Activated T-helper 1 cell treated with Interleukin-2 at 50 U/mL for 16 hours (primary cell): ENCODE data around the gene PLA2G4D.

ENCODE experiments used
- DNase-seq: peaks from one replicate; pipeline ENCODE4 v3.0.0-alpha.2; 2020; ENCODE audit warnings: low read depth

Gene PLA2G4D

GRCh38 chr15:42094512-42094963, at the start of gene PLA2G4D:
TSS of gene PLA2G4D (minus strand) at chr15:42094562. CDS start at chr15:42094459, 103 bp downstream.
- DNase-seq, result no peak

DNA sequence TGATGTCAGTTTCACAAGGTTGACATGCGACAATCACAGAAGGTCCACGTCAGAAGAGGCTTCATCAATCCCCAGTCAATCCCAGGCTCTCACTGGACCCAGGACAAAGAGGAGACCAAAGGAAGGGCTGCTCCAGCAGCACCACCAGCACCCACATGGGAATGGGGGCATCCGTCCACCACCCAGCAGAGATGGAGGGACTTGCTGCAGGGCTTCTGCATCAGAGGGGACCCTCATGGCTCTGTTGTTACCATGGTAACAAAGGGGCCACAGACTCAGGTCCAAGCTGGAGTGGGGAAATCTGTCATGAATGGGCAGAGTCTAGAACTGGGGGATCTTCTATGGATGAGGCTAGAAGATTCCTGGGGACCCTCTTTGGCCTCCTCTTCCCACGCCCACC, 49.0 kb upstream of the PLA2G4D start:
- no peak for DNase-seq

DNA sequence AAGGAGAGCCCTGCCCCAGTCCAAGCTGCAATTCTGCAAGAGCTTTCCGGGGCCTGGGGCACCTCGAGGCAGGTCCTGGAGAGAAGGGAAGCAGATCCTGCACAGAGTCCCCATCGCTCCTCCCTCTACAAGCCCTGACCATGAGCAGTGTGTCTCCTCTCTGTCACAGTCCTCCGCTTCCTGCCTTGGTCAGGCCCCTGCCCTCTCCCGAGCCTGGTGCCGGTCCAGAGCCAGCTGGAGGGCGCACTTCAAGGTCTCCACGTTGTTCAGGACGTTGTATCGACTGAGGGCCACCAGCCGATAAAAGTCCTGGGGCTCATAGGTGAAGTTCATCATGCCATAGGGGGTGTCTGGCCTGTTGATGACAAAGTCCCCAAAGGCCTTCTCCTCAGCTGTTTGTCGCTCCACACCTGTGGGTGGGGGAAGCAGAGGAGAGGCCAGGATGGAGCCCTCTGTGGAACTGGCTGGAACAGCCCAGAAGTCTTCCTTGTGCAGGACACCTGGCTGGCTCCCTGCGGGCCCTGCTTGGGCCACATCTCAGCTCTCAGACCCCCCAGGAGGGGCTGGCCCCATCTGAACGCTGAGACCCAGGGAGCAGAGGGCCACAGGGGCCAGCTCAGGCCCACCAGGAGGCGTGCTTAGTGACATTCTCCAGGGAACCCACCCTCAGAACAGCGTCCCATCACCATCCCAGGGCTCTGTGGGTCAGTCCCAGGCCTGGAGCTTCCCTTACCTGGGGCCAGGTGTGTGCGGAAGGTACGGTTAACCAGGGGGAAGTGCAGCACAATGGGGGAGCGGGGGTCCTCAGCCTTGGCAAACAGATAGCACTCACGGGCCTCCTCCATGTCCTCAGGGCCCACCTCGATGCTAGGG, 47.7 kb upstream of the PLA2G4D start:
- DNase-seq, result no peak

DNA sequence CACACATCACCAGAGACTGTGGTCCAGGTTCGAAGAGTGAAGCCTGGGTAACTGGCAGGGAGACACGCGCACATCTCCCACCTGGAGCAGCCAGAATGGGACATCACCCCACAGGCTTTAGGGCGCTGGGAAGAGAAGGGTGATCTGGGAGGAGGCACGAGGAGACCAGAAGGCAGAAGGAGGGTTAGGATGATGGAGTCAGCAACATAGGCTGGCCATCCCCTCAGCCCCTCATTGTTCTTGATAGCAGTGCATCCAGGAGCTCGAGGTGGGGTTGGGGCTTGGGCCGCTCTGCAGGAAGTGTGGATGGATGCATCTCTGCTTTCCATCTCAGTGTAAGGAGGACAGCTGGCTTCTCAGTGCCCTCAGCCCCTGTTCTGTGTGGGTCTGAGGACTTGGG, 46.9 kb upstream of the PLA2G4D start:
- DNase-seq, result no peak

DNA sequence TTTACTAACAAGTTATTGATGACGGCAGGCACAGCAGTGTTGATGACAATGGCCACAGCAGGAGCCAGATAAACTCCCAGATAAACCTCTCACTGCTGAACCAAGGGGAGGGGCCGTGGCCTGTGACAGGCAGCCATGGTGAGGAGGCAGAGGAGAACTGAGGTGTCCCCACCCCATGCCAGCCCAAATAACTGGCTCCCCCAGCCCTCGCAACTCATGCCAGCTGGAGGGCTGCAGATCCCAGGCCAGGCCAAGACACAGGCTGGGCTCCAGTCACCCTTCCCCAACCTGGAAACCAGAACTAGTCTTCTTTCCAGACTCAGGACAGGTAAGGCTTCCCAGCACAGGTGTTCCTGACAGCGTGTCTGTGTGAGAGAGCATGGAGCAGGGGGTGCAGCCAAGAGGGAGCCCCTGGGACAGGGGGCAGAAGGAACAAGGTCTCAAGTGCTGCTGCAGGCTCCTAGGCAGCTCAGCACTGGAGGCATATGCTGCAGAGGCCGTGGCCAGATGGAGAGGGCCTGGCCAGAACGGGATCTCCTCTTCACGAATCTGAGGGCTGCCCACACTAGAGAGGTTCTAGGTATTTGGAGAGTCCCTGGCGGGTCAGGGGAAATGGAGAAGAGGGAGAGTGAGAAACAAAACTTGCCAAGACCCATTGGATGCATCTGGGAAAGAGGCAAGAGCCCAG, 46.2 kb upstream of the PLA2G4D start:
- DNase-seq, result no peak

- DNase-seq, result no peak
These were observed 45.2 kb upstream of the PLA2G4D start for GRCh38 chr15:42139596-42139995.

- no peak for DNase-seq
These were observed 44.6 kb upstream of the PLA2G4D start for GRCh38 chr15:42138968-42139386.

- DNase-seq, result no peak
These were observed 44.0 kb upstream of the PLA2G4D start for GRCh38 chr15:42138411-42138810.

GRCh38 chr15:42137461-42138261, 43.3 kb upstream of the PLA2G4D start:
- no peak for DNase-seq

DNA sequence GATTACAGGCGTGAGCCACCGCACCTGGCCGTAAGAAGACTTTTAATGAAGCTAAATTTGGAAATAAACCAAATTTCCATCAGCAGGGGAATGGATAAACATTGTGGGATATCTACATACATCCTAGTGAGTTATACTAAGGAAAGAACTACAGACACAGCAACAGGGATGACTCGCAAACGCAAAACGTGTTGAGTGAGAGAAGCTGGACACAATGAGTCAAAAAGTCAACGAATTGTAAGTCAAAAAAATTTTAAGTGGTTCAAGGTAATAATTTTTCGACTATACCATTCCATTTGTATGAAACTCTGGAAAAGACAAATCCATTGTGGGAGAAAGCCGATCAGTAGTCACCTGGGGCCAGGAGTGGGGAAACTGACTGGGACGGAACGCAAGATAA, 42.2 kb upstream of the PLA2G4D start:
- no peak for DNase-seq

GRCh38 chr15:42135351-42135750, 41.0 kb upstream of the PLA2G4D start:
- no peak for DNase-seq

GRCh38 chr15:42134617-42135245, 40.4 kb upstream of the PLA2G4D start:
- DNase-seq, result no peak

- DNase-seq, result peak; percentile 12
These were observed 39.6 kb upstream of the PLA2G4D start for GRCh38 chr15:42133886-42134502.

DNA sequence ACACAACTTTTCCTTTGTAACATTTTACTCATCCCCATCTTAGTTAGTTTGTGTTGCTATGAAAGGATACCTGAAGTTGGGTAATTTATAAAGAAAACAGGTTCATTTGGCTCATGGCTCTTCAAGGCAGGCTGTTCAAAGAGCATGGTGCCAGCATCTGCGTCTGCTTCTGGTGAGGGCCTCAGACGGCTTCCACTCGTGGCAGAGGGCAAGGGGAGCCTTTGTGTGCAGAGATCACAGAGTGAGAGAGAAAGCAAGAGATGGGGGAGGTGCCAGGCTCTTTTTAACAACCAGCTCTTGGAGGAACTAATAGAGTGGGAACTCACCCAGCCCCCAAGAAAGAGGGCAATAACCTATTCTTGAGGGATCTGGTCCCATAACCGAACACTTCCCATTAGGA, 39.0 kb upstream of the PLA2G4D start:
- DNase-seq, result no peak

- no peak for DNase-seq
These were observed 37.8 kb upstream of the PLA2G4D start for GRCh38 chr15:42131826-42132806.

DNA sequence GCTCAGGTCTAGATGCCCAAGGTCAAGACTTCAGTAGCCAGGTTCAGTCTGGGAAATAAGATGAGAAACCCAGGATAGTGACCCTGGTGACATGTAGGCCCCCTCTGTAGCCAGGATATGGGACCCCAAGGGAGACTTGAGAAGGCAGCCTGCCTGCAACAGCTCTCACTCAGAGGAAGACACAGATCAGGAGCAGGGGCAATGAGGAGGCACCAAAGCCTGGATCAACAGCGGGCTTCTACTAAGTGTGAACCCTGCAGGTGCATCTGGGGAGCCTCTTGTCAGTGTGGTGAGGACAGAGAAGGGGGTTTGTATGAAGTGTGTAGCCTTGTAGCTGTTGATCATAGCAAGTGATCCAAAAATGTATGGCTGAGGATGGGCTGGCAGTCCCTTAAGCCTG, 36.6 kb upstream of the PLA2G4D start:
- DNase-seq, result no peak

GRCh38 chr15:42130246-42130986, 36.1 kb upstream of the PLA2G4D start:
- DNase-seq, result no peak

GRCh38 chr15:42129364-42129763, 35.0 kb upstream of the PLA2G4D start:
- DNase-seq, result no peak

GRCh38 chr15:42128476-42128875, 34.1 kb upstream of the PLA2G4D start:
- DNase-seq, result no peak

GRCh38 chr15:42123546-42123945, 29.2 kb upstream of the PLA2G4D start:
- no peak for DNase-seq
